ENCODE data around the gene CUEDC2.
A peak's percentile ranks its signal among the peaks of the same experiment; 100 is the strongest.

CUEDC2 gene

GRCh38 chr10:102394801-102395399, 37.5 kb downstream of the CUEDC2 start:
- H3K4me3 ChIP-seq (ENCODE audit: low read length): peak overlapping the region; percentile 72
- TF ChIP-seq CTCF (conservative IDR thresholded peaks at IDR 0.05; ENCODE audit: low read depth, low read length): no peak
- DNase-seq (ENCODE audit: low read depth): no peak

- no peak for TF ChIP-seq CTCF (conservative IDR thresholded peaks at IDR 0.05; ENCODE audit: low read depth, low read length)
- DNase-seq (ENCODE audit: low read depth): peak; percentile 70
- H3K4me3 ChIP-seq (ENCODE audit: low read length): peak overlapping the region; percentile 72
Measured at GRCh38 chr10:102394079-102394800, 38.1 kb downstream of the CUEDC2 start.

- no peak for DNase-seq (ENCODE audit: low read depth)
- TF ChIP-seq CTCF (conservative IDR thresholded peaks at IDR 0.05; ENCODE audit: low read depth, low read length): peak; percentile 85
- peak overlapping the region; percentile 72 for H3K4me3 ChIP-seq (ENCODE audit: low read length)
Measured at GRCh38 chr10:102393411-102394078, 38.8 kb downstream of the CUEDC2 start.

- H3K4me3 ChIP-seq (ENCODE audit: low read length): no peak overlapping the region
- DNase-seq (ENCODE audit: low read depth): no peak
- TF ChIP-seq CTCF (conservative IDR thresholded peaks at IDR 0.05; ENCODE audit: low read depth, low read length): no peak
Measured at GRCh38 chr10:102392306-102392705, 40.1 kb downstream of the CUEDC2 start.

- no peak for DNase-seq (ENCODE audit: low read depth)
- no peak for TF ChIP-seq CTCF (conservative IDR thresholded peaks at IDR 0.05; ENCODE audit: low read depth, low read length)
- no peak overlapping the region for H3K4me3 ChIP-seq (ENCODE audit: low read length)
Measured at GRCh38 chr10:102389894-102390293, 42.5 kb downstream of the CUEDC2 start.

GRCh38 chr10:102384606-102385429, 47.6 kb downstream of the CUEDC2 start:
- H3K4me3 ChIP-seq (ENCODE audit: low read length): no peak overlapping the region
- TF ChIP-seq CTCF (conservative IDR thresholded peaks at IDR 0.05; ENCODE audit: low read depth, low read length): no peak
- DNase-seq (ENCODE audit: low read depth): no peak

Data from retinal pigment epithelial cell (primary cell).